Measurements from ENCODE around the gene KDM2B.

Gene KDM2B

GRCh38 chr12:121505513-121505912, 75.3 kb downstream of the KDM2B start:
- TF ChIP-seq, protein P1, sequence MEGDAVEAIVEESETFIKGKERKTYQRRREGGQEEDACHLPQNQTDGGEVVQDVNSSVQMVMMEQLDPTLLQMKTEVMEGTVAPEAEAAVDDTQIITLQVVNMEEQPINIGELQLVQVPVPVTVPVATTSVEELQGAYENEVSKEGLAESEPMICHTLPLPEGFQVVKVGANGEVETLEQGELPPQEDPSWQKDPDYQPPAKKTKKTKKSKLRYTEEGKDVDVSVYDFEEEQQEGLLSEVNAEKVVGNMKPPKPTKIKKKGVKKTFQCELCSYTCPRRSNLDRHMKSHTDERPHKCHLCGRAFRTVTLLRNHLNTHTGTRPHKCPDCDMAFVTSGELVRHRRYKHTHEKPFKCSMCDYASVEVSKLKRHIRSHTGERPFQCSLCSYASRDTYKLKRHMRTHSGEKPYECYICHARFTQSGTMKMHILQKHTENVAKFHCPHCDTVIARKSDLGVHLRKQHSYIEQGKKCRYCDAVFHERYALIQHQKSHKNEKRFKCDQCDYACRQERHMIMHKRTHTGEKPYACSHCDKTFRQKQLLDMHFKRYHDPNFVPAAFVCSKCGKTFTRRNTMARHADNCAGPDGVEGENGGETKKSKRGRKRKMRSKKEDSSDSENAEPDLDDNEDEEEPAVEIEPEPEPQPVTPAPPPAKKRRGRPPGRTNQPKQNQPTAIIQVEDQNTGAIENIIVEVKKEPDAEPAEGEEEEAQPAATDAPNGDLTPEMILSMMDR (IDR thresholded peaks at IDR 0.05; ENCODE audit: low read depth, low read length, missing control alignments), result no peak
- no peak for DNase-seq (ENCODE audit: extremely low read depth, low read depth)

GRCh38 chr12:121504505-121504904, 76.3 kb downstream of the KDM2B start:
- TF ChIP-seq, protein P1 (IDR thresholded peaks at IDR 0.05; ENCODE audit: low read depth, low read length, missing control alignments), result no peak
- DNase-seq (ENCODE audit: extremely low read depth, low read depth), result no peak
- no peak overlapping the region for H3K4me3 ChIP-seq (replicated peaks; ENCODE audit: low read depth, low read length)

More at GRCh38 chr12:121505513-121505912, 75.3 kb downstream of the KDM2B start:
- no peak overlapping the region for H3K4me3 ChIP-seq (replicated peaks; ENCODE audit: low read depth, low read length)

GRCh38 chr12:121503395-121503794, 77.4 kb downstream of the KDM2B start:
- no peak for DNase-seq (ENCODE audit: extremely low read depth, low read depth)
- H3K4me3 ChIP-seq (replicated peaks; ENCODE audit: low read depth, low read length), result no peak overlapping the region
- TF ChIP-seq, protein P1 (IDR thresholded peaks at IDR 0.05; ENCODE audit: low read depth, low read length, missing control alignments), result no peak

GRCh38 chr12:121501946-121502345, 78.9 kb downstream of the KDM2B start:
- no peak overlapping the region for H3K4me3 ChIP-seq (replicated peaks; ENCODE audit: low read depth, low read length)
- no peak for DNase-seq (ENCODE audit: extremely low read depth, low read depth)
- TF ChIP-seq, protein P1 (IDR thresholded peaks at IDR 0.05; ENCODE audit: low read depth, low read length, missing control alignments), result no peak

DNA sequence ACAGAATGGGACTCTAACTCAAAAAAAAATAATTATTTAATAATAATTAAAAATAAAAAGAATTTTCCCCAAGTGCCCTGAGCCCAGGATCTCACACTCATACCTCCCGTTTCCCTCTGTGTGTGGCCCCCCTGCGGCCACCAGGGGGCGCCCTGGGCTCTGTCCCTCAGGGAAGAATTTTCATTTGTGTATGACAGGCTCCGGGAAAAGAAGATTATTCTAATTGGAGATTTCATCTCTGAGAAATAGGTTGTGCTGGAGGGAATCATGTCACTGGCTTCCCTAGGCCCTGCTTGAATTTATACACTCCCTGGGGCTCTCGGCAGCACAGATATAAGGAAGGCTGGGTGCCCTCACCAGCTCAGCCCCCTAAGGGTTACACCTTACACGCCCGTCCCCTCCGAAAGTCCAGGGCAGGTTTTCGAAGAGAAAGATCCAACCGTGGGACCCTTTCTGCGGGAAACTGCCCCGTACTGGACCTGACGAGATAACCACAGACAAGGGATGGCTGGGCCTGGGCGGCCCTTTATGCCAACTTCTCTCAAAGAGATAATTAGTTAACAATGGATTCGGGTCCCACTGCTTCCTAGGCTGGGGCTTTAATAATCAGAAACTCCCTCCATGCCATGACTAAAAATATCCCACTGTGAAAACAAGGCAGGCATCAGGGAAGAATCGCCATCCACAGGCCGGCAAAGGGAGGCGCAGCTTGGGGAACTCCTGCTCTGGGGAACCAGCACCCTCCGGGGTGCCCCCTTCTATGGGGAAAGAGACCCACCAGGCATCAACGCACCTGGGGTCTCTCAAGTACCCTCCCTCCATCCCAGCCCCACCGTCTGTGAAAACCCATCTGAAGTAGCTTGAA, 80.7 kb downstream of the KDM2B start:
- peak; percentile 15 for DNase-seq (ENCODE audit: extremely low read depth, low read depth)
- TF ChIP-seq, protein P1 (IDR thresholded peaks at IDR 0.05; ENCODE audit: low read depth, low read length, missing control alignments), result peak; percentile 99
- no peak overlapping the region for H3K4me3 ChIP-seq (replicated peaks; ENCODE audit: low read depth, low read length)

GRCh38 chr12:121495746-121496145, 85.1 kb downstream of the KDM2B start:
- H3K4me3 ChIP-seq (replicated peaks; ENCODE audit: low read depth, low read length), result no peak overlapping the region
- DNase-seq (ENCODE audit: extremely low read depth, low read depth), result no peak
- TF ChIP-seq, protein P1 (IDR thresholded peaks at IDR 0.05; ENCODE audit: low read depth, low read length, missing control alignments), result no peak
